HG02973 (cell line): ENCODE data around the gene FAR2.
A peak's percentile ranks its signal among the peaks of the same experiment; 100 is the strongest.
"Not testable (repeated sequence)": the region's sequence is repeated elsewhere in the genome, so short reads cannot be mapped to it uniquely, and the experiment has no call there.

ENCODE experiments used
- ATAC-seq: cut with Tn5 transposase; IDR thresholded peaks from one replicate; pipeline ENCODE4 v1.9.1; 2021; ENCODE audit warnings: moderate library complexity; ENCODE audit not compliant: unreplicated experiment

The FAR2 gene

GRCh38 chr12:29316752-29317151 lies 167.7 kb downstream of the FAR2 start:
- no peak for ATAC-seq

GRCh38 chr12:29317556-29318363 lies 168.7 kb downstream of the FAR2 start:
- ATAC-seq: peak; percentile 100

- ATAC-seq: no peak
Observed at GRCh38 chr12:29320295-29321085, 171.4 kb downstream of the FAR2 start.

GRCh38 chr12:29322157-29322556 lies 173.1 kb downstream of the FAR2 start:
- no peak for ATAC-seq

- ATAC-seq: no peak
Observed at GRCh38 chr12:29329411-29329810, 180.3 kb downstream of the FAR2 start.

GRCh38 chr12:29333178-29333577 lies 184.1 kb downstream of the FAR2 start:
- ATAC-seq: no peak

- ATAC-seq: no peak
Observed at GRCh38 chr12:29334937-29335336, 185.9 kb downstream of the FAR2 start.

- no peak for ATAC-seq
Observed at GRCh38 chr12:29337325-29337724, 188.2 kb downstream of the FAR2 start.

- no peak for ATAC-seq
Observed at GRCh38 chr12:29343022-29343799, 194.1 kb downstream of the FAR2 start.

GRCh38 chr12:29346769-29347421 lies 197.8 kb downstream of the FAR2 start:
- no peak for ATAC-seq

GRCh38 chr12:29350080-29350479 lies 201.0 kb downstream of the FAR2 start:
- no peak for ATAC-seq

GRCh38 chr12:29354954-29355353 lies 205.9 kb downstream of the FAR2 start:
- ATAC-seq: no peak

GRCh38 chr12:29365091-29365490 lies 216.0 kb downstream of the FAR2 start:
- ATAC-seq: no peak

GRCh38 chr12:29374012-29374411 lies 224.9 kb downstream of the FAR2 start:
- ATAC-seq: no peak

- no peak for ATAC-seq
Observed at GRCh38 chr12:29374913-29375312, 225.8 kb downstream of the FAR2 start.

GRCh38 chr12:29376118-29376517 lies 227.0 kb downstream of the FAR2 start:
- no peak for ATAC-seq

- ATAC-seq: peak; percentile 96
Observed at GRCh38 chr12:29380536-29381523, 231.8 kb downstream of the FAR2 start, which contains the start of gene ERGIC2. TSS of gene ERGIC2 (minus strand) at chr12:29381172. CDS start at chr12:29371633, 9,539 bp downstream.

GRCh38 chr12:29382251-29382650 lies 233.2 kb downstream of the FAR2 start:
- ATAC-seq: no peak

GRCh38 chr12:29385194-29385593 lies 236.1 kb downstream of the FAR2 start:
- ATAC-seq: not testable (repeated sequence)
